Measurements from ENCODE around the gene PRDM15. TPM values are rescaled to one million over a fixed set of nuclear protein-coding genes. Genes with fewer than 3 reads are reported as not detected.
A peak's percentile ranks its signal among the peaks of the same experiment; 100 is the strongest.

Gene PRDM15
- polyA plus RNA-seq, 3 donors, result 0.19 to 19.0 (median 0.74) TPM

DNA sequence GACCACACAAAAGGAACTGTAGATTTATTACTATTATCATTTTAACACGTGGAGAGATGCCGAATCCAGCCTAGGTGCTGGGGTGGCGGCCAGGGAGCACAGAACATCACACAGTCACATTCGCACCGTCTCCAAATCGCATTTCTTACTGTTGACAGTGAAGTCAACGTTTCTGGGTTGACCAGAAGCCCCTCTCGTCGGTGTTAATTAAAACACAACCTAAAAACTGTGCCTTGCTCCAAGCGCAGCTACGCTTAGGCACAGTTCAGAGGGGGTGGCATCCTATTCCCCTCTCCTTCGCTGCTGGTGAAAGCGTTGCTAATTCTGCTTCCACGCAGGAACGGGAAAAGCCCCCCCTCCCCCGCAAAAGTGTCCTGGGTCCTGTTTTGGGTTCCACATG, 116.4 kb downstream of the PRDM15 start:
- peak overlapping the region; percentile 12 to 79 for H3K4me3 Mint-ChIP-seq
- Histone ChIP-seq H3K4me1 (ENCODE audit: control insufficient read depth in 1 of 2, insufficient read depth in 2 of 2, low read length in 2 of 2) (peaks cover 59 to 67% of the 10 kb centered on the region in 2 donors), H3K9me3 (replicated peaks in 1 of 2; ENCODE audit: control insufficient read depth in 1 of 2, insufficient read depth in 1 of 2, low read length in 2 of 2) (peaks cover 0 to 2% of the 10 kb centered on the region in 2 donors), H4K20me1 (ENCODE audit: insufficient read depth, low read length) (no peaks in the 10 kb centered on the region), H3K27me3 (ENCODE audit: control insufficient read depth in 2 of 2, insufficient read depth in 2 of 2, low read length in 2 of 2) (peaks cover 27 to 46% of the 10 kb centered on the region in 2 donors), H3K4me3 (replicated peaks in 1 of 3; ENCODE audit: low read depth in 2 of 3, low read length in 3 of 3) (peak overlapping the region in 1 of 3 experiments; percentile 73), H3K27ac (ENCODE audit: low read depth in 1 of 2, low read length in 2 of 2) (no peak overlapping the region), H3K9ac (ENCODE audit: insufficient read depth, low read length, poor library complexity, severe bottlenecking) (no peak overlapping the region), H3K79me2 (ENCODE audit: insufficient read depth, low read length) (no peaks in the 10 kb centered on the region), H3K36me3 (replicated peaks in 1 of 2; ENCODE audit: control insufficient read depth in 1 of 2, insufficient read depth in 2 of 2, low read length in 2 of 2) (no peaks in the 10 kb centered on the region), H3K4me2 (replicated peaks; ENCODE audit: extremely low read depth, low read length, poor library complexity, severe bottlenecking) (peak overlapping the region; percentile 84), H2AFZ (ENCODE audit: insufficient read depth, low read depth, low read length, poor library complexity, severe bottlenecking) (no peak overlapping the region)
- WGBS (ENCODE audit: insufficient coverage), result 22% methylated on average over 9 of the region's 16 CpGs
- H3K9me3 Mint-ChIP-seq, result peaks cover 0 to 12% (median 9%) of the 10 kb centered on the region in 7 donors
- TF ChIP-seq CTCF (IDR thresholded peaks at IDR 0.05), result no peak
- H3K36me3 Mint-ChIP-seq, result peaks cover 15 to 20% of the 10 kb centered on the region in 2 donors
- DNase-seq, result no peak
- intact Hi-C loops (cut with micrococcal nuclease), result loop anchor here (5.0 to 10.0 kb wide), 2 partner anchors 85 to 88 kb away; no protein-coding TSS in a partner anchor
- peaks cover 38 to 53% (median 51%) of the 10 kb centered on the region in 3 donors for H3K27me3 Mint-ChIP-seq (ENCODE audit: low read depth in 3 of 3)
- H3K27ac Mint-ChIP-seq, result peak overlapping the region in 1 of 7 donors; percentile 2
- H3K4me1 Mint-ChIP-seq, result peaks cover 56% of the 10 kb centered on the region

DNA sequence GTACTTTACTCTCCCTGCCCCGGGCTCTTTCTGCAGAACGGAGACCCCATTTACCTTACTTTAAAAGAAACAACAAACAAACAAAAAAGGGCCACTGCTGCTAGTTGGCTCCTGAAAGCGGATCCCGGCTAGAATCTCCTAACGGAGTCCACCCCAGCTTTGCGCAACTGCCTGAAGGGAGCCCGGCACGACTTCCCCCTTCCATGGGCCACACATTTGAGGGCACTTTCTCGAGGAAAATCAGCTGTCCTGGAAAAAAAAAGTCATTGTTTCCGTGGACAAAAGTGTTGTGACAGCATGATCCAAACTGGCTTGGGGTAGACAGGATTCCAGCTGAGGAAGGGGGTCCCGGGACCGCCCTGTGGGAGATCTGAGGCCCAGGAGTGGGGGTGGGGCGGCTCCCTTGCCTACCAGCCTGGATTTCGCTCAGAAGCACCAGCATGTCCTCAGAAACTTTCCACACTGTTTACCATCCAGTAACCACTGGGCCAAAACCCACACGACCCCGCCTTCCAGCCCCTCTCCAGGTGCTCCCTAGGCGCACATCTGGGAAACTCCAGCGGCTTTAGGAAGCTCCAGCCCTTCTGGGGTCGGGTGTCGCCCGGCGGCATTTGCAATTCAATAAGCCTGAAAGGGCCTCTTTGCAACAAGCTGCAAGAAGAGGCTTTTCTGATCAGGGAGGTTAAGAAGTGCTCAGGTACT, 117.1 kb downstream of the PRDM15 start:
- Mint-ChIP-seq H3K4me1 (peaks cover 49% of the 10 kb centered on the region), H3K27me3 (ENCODE audit: low read depth in 3 of 3) (peaks cover 31 to 46% (median 44%) of the 10 kb centered on the region in 3 donors), H3K4me3 (peak overlapping the region; percentile 75 to 88), H3K36me3 (peaks cover 9 to 13% of the 10 kb centered on the region in 2 donors), H3K9me3 (peaks cover 0 to 5% (median 5%) of the 10 kb centered on the region in 7 donors), H3K27ac (peak overlapping the region; percentile 94 to 99 (median 99))
- H3K9me3 ChIP-seq (replicated peaks in 1 of 2; ENCODE audit: control insufficient read depth in 1 of 2, insufficient read depth in 1 of 2, low read length in 2 of 2), result no peaks in the 10 kb centered on the region
- peak overlapping the region; percentile 63 for H3K9ac ChIP-seq (ENCODE audit: insufficient read depth, low read length, poor library complexity, severe bottlenecking)
- H3K27ac ChIP-seq (ENCODE audit: low read depth in 1 of 2, low read length in 2 of 2), result peak overlapping the region; percentile 88 to 95
- peak overlapping the region; percentile 1 to 73 (median 18) for H3K4me3 ChIP-seq (replicated peaks in 1 of 3; ENCODE audit: low read depth in 2 of 3, low read length in 3 of 3)
- H3K36me3 ChIP-seq (replicated peaks in 1 of 2; ENCODE audit: control insufficient read depth in 1 of 2, insufficient read depth in 2 of 2, low read length in 2 of 2), result no peaks in the 10 kb centered on the region
- H2AFZ ChIP-seq (ENCODE audit: insufficient read depth, low read depth, low read length, poor library complexity, severe bottlenecking), result peak overlapping the region; percentile 46
- no peak for TF ChIP-seq CTCF (IDR thresholded peaks at IDR 0.05)
- peak overlapping the region; percentile 84 for H3K4me2 ChIP-seq (replicated peaks; ENCODE audit: extremely low read depth, low read length, poor library complexity, severe bottlenecking)
- peak; percentile 70 to 81 (median 78) for DNase-seq
- intact Hi-C loops (cut with micrococcal nuclease), result loop anchor here (5.0 to 10.0 kb wide), 2 partner anchors 85 to 87 kb away; no protein-coding TSS in a partner anchor
- 14% methylated on average over 17 of the region's 22 CpGs for WGBS (ENCODE audit: insufficient coverage)
- H3K27me3 ChIP-seq (ENCODE audit: control insufficient read depth in 2 of 2, insufficient read depth in 2 of 2, low read length in 2 of 2), result peaks cover 20 to 39% of the 10 kb centered on the region in 2 donors
- H3K79me2 ChIP-seq (ENCODE audit: insufficient read depth, low read length), result no peaks in the 10 kb centered on the region
- H3K4me1 ChIP-seq (ENCODE audit: control insufficient read depth in 1 of 2, insufficient read depth in 2 of 2, low read length in 2 of 2), result peaks cover 52 to 60% of the 10 kb centered on the region in 2 donors
- no peaks in the 10 kb centered on the region for H4K20me1 ChIP-seq (ENCODE audit: insufficient read depth, low read length)
